ENCODE measurements around the gene SGSM1.

DNA sequence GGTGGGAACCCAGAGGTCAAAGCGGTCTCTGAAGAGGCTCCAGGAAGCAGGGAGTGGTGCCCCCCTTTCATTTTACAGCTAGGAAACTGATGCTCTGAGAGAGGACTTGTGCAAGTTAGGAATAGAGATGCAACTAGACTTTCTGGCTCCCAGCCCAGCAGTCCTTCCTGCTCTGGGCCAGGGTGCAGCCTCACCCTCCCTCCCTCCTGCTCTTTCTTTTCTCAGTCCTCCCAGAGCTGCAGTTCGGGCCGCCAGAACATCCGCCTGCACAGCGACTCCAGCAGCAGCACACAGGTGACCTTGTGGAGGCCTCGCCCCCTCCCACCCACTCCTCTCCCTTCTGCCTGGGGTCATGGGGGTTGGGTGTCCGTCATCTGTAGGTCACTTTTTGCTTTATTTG is 89.0 kb downstream of the SGSM1 start:
- TF ChIP-seq, protein P1, sequence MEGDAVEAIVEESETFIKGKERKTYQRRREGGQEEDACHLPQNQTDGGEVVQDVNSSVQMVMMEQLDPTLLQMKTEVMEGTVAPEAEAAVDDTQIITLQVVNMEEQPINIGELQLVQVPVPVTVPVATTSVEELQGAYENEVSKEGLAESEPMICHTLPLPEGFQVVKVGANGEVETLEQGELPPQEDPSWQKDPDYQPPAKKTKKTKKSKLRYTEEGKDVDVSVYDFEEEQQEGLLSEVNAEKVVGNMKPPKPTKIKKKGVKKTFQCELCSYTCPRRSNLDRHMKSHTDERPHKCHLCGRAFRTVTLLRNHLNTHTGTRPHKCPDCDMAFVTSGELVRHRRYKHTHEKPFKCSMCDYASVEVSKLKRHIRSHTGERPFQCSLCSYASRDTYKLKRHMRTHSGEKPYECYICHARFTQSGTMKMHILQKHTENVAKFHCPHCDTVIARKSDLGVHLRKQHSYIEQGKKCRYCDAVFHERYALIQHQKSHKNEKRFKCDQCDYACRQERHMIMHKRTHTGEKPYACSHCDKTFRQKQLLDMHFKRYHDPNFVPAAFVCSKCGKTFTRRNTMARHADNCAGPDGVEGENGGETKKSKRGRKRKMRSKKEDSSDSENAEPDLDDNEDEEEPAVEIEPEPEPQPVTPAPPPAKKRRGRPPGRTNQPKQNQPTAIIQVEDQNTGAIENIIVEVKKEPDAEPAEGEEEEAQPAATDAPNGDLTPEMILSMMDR (conservative IDR thresholded peaks at IDR 0.05; ENCODE audit: low read depth, low read length): no peak
- TF ChIP-seq EZH2 (IDR thresholded peaks at IDR 0.05; ENCODE audit: low read length, unreplicated experiment): no peak
